Left lung (tissue), 10 donors: ENCODE data around the gene CTNNA3. TPM values are rescaled to one million over a fixed set of nuclear protein-coding genes. Genes with fewer than 3 reads are reported as not detected.
A peak's percentile ranks its signal among the peaks of the same experiment; 100 is the strongest.

Experiments
- ATAC-seq: fragments of 200-7000 bp; cut with Tn5 transposase; one replicate; pipeline ENCODE4 v1.9.1; 2020; ENCODE audit warnings: moderate library complexity
- DNase-seq, 4 donors: peaks; one replicate each; pipeline ENCODE4 v3.0.0-alpha.2; 2013 to 2020
- H3K27ac ChIP-seq, 2 donors: fragments of 200-600 bp; sonication (generic) in 1 of 2; one replicate each; pipeline versions ENCODE4 v1.5.0 to v1.8.0; 2020 to 2021
- H3K27me3 ChIP-seq, 2 donors: fragments of 200-600 bp; sonication (generic) in 1 of 2; one replicate each; pipeline versions ENCODE4 v1.5.0 to v1.8.0; 2020 to 2021
- H3K36me3 ChIP-seq, 2 donors: fragments of 200-600 bp; sonication (generic) in 1 of 2; one replicate each; pipeline versions ENCODE4 v1.5.0 to v1.8.0; 2020 to 2021
- H3K4me1 ChIP-seq, 2 donors: fragments of 200-600 bp; one replicate each; pipeline ENCODE4 v1.8.0; 2021
- H3K4me3 ChIP-seq, 2 donors: fragments of 200-600 bp; sonication (generic) in 1 of 2; one replicate each; pipeline versions ENCODE4 v1.5.0 to v1.8.0; 2020 to 2021; ENCODE audit warnings: mild to moderate bottlenecking in 1 of 2
- H3K9me3 ChIP-seq, 2 donors: fragments of 200-600 bp; sonication (generic) in 1 of 2; one replicate each; pipeline versions ENCODE4 v1.5.0 to v1.8.0; 2020 to 2021
- CTCF ChIP-seq, 2 donors: fragments of 200-600 bp; sonication (generic) in 1 of 2; IDR thresholded peaks; one replicate each; pipeline versions ENCODE4 v1.5.0 to v1.8.0; 2021; ENCODE audit warnings: antibody characterized with exemption in 2 of 2
- intact Hi-C, 2 donors: fragments of 100-400 bp; cut with DNase I; formaldehyde crosslinking; loops; one replicate each; pipeline versions ENCODE4 v1.11.2 to v1.14.2; 2022
- microRNA-seq, 2 donors: library from miRNA; unstranded; fragments of <30 nt; microRNA quantifications; one replicate each; pipeline ENCODE4, GENCODE V29; 2019
- polyA plus RNA-seq, 6 donors: library from polyadenylated mRNA; unstranded; fragments of 120-200 nt; gene quantifications; one replicate each; pipeline ENCODE4 v1.2.1, GENCODE V29; 2013; ENCODE audit not compliant: insufficient read length in 6 of 6
- total RNA-seq, 2 donors: library from RNA; stranded (reverse); fragmentation: NEBNext Ultra II Directional; extraction: Animal tissue kit (Norgen Biotek cat#: 25700); gene quantifications; one replicate each; pipeline ENCODE4 v1.2.1, GENCODE V29; 2021
- donor health status: DM: no; HTN: yes; CAD: no.
- donor health status: DM: no; HTN: no; CAD: no.

CTNNA3 gene
- total and polyA plus RNA-seq, 8 donors: 1.1 to 8.2 (median 6.6) TPM; not detected in 1

GRCh38 chr10:65892284-65892683 lies 1803.7 kb downstream of the CTNNA3 start:
- Histone ChIP-seq H3K4me3 (no peak overlapping the region), H3K27ac (no peak overlapping the region), H3K36me3 (no peaks in the 10 kb centered on the region), H3K9me3 (peaks cover 0 to 3% of the 10 kb centered on the region in 2 donors), H3K27me3 (no peaks in the 10 kb centered on the region), H3K4me1 (no peaks in the 10 kb centered on the region)
- no peak for TF ChIP-seq CTCF (IDR thresholded peaks at IDR 0.05)
- intact Hi-C loops: no loop called here
- no peak for DNase-seq
- ATAC-seq: no peak

- Histone ChIP-seq H3K36me3 (no peaks in the 10 kb centered on the region), H3K27ac (no peak overlapping the region), H3K4me3 (no peak overlapping the region), H3K4me1 (no peaks in the 10 kb centered on the region), H3K27me3 (no peaks in the 10 kb centered on the region), H3K9me3 (peaks cover 0 to 11% of the 10 kb centered on the region in 2 donors)
- intact Hi-C loops: no loop called here
- TF ChIP-seq CTCF (IDR thresholded peaks at IDR 0.05): no peak
- DNase-seq: no peak
- ATAC-seq: peak; percentile 66
Observed at GRCh38 chr10:65891073-65891981, 1804.7 kb downstream of the CTNNA3 start.

- Histone ChIP-seq H3K27ac (no peak overlapping the region), H3K27me3 (no peaks in the 10 kb centered on the region), H3K4me3 (no peak overlapping the region), H3K36me3 (no peaks in the 10 kb centered on the region), H3K9me3 (no peaks in the 10 kb centered on the region), H3K4me1 (no peaks in the 10 kb centered on the region)
- DNase-seq (no peak), ATAC-seq (no peak)
- intact Hi-C loops: no loop called here
- TF ChIP-seq CTCF (IDR thresholded peaks at IDR 0.05): no peak
Observed at GRCh38 chr10:65864529-65864928, 1831.5 kb downstream of the CTNNA3 start.

GRCh38 chr10:65864036-65864435 lies 1832.0 kb downstream of the CTNNA3 start:
- no peak for TF ChIP-seq CTCF (IDR thresholded peaks at IDR 0.05)
- DNase-seq (no peak), ATAC-seq (no peak)
- Histone ChIP-seq H3K27me3 (no peaks in the 10 kb centered on the region), H3K4me1 (no peaks in the 10 kb centered on the region), H3K27ac (no peak overlapping the region), H3K9me3 (no peaks in the 10 kb centered on the region), H3K4me3 (no peak overlapping the region), H3K36me3 (no peaks in the 10 kb centered on the region)
- intact Hi-C loops: no loop called here

Small RNAs within 50 kb of the gene (microRNA-seq; reads per million reads assigned to microRNA genes)
- 0 reads per million in 2 donors for gene MIR7151

Other genes starting within 250 kb of the CTNNA3 start
- 1 to 10 TPM; 2.4 to 3.3 TPM for gene DNAJC12, start 142.0 kb upstream of the CTNNA3 start, total RNA-seq
- 1 to 10 TPM; 5.9 to 9.0 (median 7.9) TPM for gene DNAJC12, start 142.0 kb upstream of the CTNNA3 start, polyA plus RNA-seq
- gene SIRT1, start 188.5 kb upstream of the CTNNA3 start, total RNA-seq: 10 to 100 TPM; 17.5 to 17.8 TPM
- gene SIRT1, start 188.5 kb upstream of the CTNNA3 start, polyA plus RNA-seq: 10 to 100 TPM; 32.6 to 39.7 (median 35.0) TPM